Vagina (tissue), 2 donors: Measurements from ENCODE around the gene BCAM. TPM values are rescaled to one million over a fixed set of nuclear protein-coding genes. Genes with fewer than 3 reads are reported as not detected.
A peak's percentile ranks its signal among the peaks of the same experiment; 100 is the strongest.
"Not testable (repeated sequence)": the region's sequence is repeated elsewhere in the genome, so short reads cannot be mapped to it uniquely, and the experiment has no call there.

Experiments used
- DNase-seq, 2 donors: peaks; one replicate each; pipeline ENCODE4 v3.0.0-alpha.2; 2017; ENCODE audit errors: extremely low spot score in 2 of 2
- H3K27ac ChIP-seq: fragments of 200-600 bp; sonication (generic); one replicate; pipeline ENCODE4 v1.5.1; 2019
- H3K27me3 ChIP-seq: fragments of 200-600 bp; sonication (generic); one replicate; pipeline ENCODE4 v1.5.1; 2019
- H3K36me3 ChIP-seq, 2 donors: fragments of 200-600 bp; sonication (generic); one replicate each; pipeline ENCODE4 v1.5.1; 2017 to 2019
- H3K4me1 ChIP-seq: fragments of 200-600 bp; sonication (generic); one replicate; pipeline ENCODE4 v1.5.1; 2019
- H3K4me3 ChIP-seq, 2 donors: fragments of 200-600 bp; sonication (generic); 1 replicate in 1 of 2; 2 replicates in 1 of 2; pipeline ENCODE4 v1.5.1; 2016 to 2019
- H3K9me3 ChIP-seq: fragments of 200-600 bp; sonication (generic); one replicate; pipeline ENCODE4 v1.5.1; 2019
- CTCF ChIP-seq, 3 experiments: fragments of 450-650 bp in 2 of 3; fragments of 200-600 bp in 1 of 3; sonication (generic) in 1 of 3; IDR thresholded peaks; one replicate each; pipeline ENCODE4 v1.5.1; 2017 to 2019; ENCODE audit warnings: antibody characterized with exemption in 3 of 3, mild to moderate bottlenecking in 2 of 3, moderate library complexity in 2 of 3
- POLR2A ChIP-seq, 2 donors: fragments of 450-650 bp; IDR thresholded peaks; one replicate each; pipeline ENCODE4 v1.6.1; 2017; ENCODE audit warnings: antibody characterized with exemption in 2 of 2, mild to moderate bottlenecking in 2 of 2, moderate library complexity in 2 of 2
- POLR2AphosphoS5 ChIP-seq, 2 donors: sonication (generic); formaldehyde crosslinking; IDR thresholded peaks; one replicate each; pipeline ENCODE4 v1.9.0; 2017; ENCODE audit warnings: antibody characterized with exemption in 2 of 2, mild to moderate bottlenecking in 2 of 2, low read depth in 1 of 2; ENCODE audit not compliant: insufficient read depth in 1 of 2
- intact Hi-C: fragments of 100-400 bp; cut with DNase I; formaldehyde crosslinking; loops from one replicate; pipeline ENCODE4 v1.15.1; 2023
- total RNA-seq: library from RNA; depleted of rRNA; stranded (reverse); fragments of >200 nt; gene quantifications from one replicate; pipeline ENCODE4 v1.2.3, GENCODE V29; 2016

Gene BCAM
- total RNA-seq, 1 donor from 2014 or later = 57.2 TPM

- Histone ChIP-seq H3K4me1 (peaks cover 44% of the 10 kb centered on the region), H3K27me3 (no peaks in the 10 kb centered on the region), H3K9me3 (no peaks in the 10 kb centered on the region), H3K36me3 (no peaks in the 10 kb centered on the region), H3K27ac (peak overlapping the region; percentile 94), H3K4me3 (no peak overlapping the region)
- no peak for DNase-seq
- TF ChIP-seq POLR2AphosphoS5 (IDR thresholded peaks at IDR 0.05; ENCODE audit: insufficient read depth in 1 of 2, low read depth in 1 of 2) (no peak), POLR2A (IDR thresholded peaks at IDR 0.05) (no peak)
- intact Hi-C loops = no loop called here
These were observed 41.8 kb downstream of the BCAM start for GRCh38 chr19:44850641-44851109.

- Histone ChIP-seq H3K4me3 (no peak overlapping the region), H3K27me3 (no peaks in the 10 kb centered on the region), H3K36me3 (no peaks in the 10 kb centered on the region), H3K27ac (no peak overlapping the region), H3K9me3 (no peaks in the 10 kb centered on the region), H3K4me1 (peaks cover 44% of the 10 kb centered on the region)
- TF ChIP-seq CTCF (IDR thresholded peaks at IDR 0.05) (no peak), POLR2AphosphoS5 (IDR thresholded peaks at IDR 0.05; ENCODE audit: insufficient read depth in 1 of 2, low read depth in 1 of 2) (no peak), POLR2A (IDR thresholded peaks at IDR 0.05) (no peak)
- DNase-seq = no peak
- intact Hi-C loops = no loop called here
These were observed 42.5 kb downstream of the BCAM start for GRCh38 chr19:44851427-44851826.

GRCh38 chr19:44855606-44856005, 46.7 kb downstream of the BCAM start:
- H3K27ac ChIP-seq = no peak overlapping the region
- H3K4me1 ChIP-seq = peaks cover 6% of the 10 kb centered on the region
- H3K36me3 ChIP-seq = no peaks in the 10 kb centered on the region
- H3K9me3 ChIP-seq = no peaks in the 10 kb centered on the region
- no peak for TF ChIP-seq POLR2AphosphoS5 (IDR thresholded peaks at IDR 0.05; ENCODE audit: insufficient read depth in 1 of 2, low read depth in 1 of 2)
- no peak for TF ChIP-seq POLR2A (IDR thresholded peaks at IDR 0.05)
- TF ChIP-seq CTCF (IDR thresholded peaks at IDR 0.05) = no peak
- H3K27me3 ChIP-seq = no peaks in the 10 kb centered on the region
- intact Hi-C loops = no loop called here
- H3K4me3 ChIP-seq = no peak overlapping the region
- DNase-seq = no peak

GRCh38 chr19:44856421-44857083, 47.6 kb downstream of the BCAM start:
- DNase-seq = no peak
- H3K27me3 ChIP-seq = no peaks in the 10 kb centered on the region
- intact Hi-C loops = no loop called here
- H3K4me3 ChIP-seq = no peak overlapping the region
- no peak for TF ChIP-seq POLR2AphosphoS5 (IDR thresholded peaks at IDR 0.05; ENCODE audit: insufficient read depth in 1 of 2, low read depth in 1 of 2)
- H3K4me1 ChIP-seq = no peaks in the 10 kb centered on the region
- no peaks in the 10 kb centered on the region for H3K36me3 ChIP-seq
- no peak overlapping the region for H3K27ac ChIP-seq
- H3K9me3 ChIP-seq = no peaks in the 10 kb centered on the region

GRCh38 chr19:44857837-44858236, 48.9 kb downstream of the BCAM start:
- intact Hi-C loops = no loop called here
- no peak for TF ChIP-seq CTCF (IDR thresholded peaks at IDR 0.05)
- TF ChIP-seq POLR2AphosphoS5 (IDR thresholded peaks at IDR 0.05; ENCODE audit: insufficient read depth in 1 of 2, low read depth in 1 of 2) = no peak
- H3K27me3 ChIP-seq = no peaks in the 10 kb centered on the region
- no peaks in the 10 kb centered on the region for H3K36me3 ChIP-seq
- no peak overlapping the region for H3K4me3 ChIP-seq
- no peaks in the 10 kb centered on the region for H3K4me1 ChIP-seq
- no peak for DNase-seq
- no peak overlapping the region for H3K27ac ChIP-seq
- H3K9me3 ChIP-seq = no peaks in the 10 kb centered on the region

- DNase-seq, H3K4me1 ChIP-seq, H3K4me3 ChIP-seq, intact Hi-C loops, H3K27me3 ChIP-seq, H3K36me3 ChIP-seq, H3K9me3 ChIP-seq, H3K27ac ChIP-seq: not testable (repeated sequence)
These were observed 52.7 kb downstream of the BCAM start for GRCh38 chr19:44861576-44861975.
